ENCODE data around the gene PTBP1.

PTBP1 gene

DNA sequence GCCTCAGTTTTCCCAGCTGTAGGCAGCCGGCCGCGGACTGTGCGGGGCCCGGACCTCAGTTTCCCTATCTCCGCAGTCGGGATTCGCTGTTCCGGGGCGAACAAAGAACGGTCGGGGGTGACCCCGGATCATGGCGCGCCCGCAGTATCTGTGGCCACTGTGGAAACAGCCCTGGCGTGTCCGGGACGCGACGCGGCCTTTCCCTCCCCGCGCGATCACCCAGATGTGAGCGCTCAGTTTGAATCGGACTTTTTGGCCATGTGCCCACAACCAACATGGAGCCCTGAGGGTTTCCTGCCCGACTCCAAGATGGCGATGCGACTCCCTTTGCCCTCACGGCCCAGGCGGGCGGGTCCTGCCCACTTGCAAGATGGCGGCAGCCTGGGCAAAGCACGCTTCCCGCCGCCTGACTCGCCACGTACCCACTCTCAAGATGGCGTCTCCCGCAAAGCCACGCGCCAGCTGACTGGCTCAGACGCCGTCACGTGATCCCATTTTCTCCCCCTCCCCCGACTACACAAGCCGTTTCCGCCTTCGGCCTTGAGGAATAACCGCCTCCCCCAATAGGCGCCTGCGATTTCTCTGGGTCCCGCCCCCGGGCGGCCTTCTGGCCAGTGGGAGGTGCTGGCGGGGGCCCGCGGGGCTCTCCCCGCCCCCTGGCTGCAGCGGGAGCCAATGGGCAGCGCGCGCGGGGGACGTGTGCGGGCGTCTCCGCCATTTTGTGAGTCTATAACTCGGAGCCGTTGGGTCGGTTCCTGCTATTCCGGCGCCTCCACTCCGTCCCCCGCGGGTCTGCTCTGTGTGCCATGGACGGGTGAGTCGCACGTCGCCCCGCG, at the start of gene PTBP1:
TSS of gene PTBP1 (plus strand) at position 761 of the 836 bp plus-strand sequence. CDS start at position 807, 46 bp downstream.
- peak; percentile 97 to 100 (median 100) for DNase-seq

DNA sequence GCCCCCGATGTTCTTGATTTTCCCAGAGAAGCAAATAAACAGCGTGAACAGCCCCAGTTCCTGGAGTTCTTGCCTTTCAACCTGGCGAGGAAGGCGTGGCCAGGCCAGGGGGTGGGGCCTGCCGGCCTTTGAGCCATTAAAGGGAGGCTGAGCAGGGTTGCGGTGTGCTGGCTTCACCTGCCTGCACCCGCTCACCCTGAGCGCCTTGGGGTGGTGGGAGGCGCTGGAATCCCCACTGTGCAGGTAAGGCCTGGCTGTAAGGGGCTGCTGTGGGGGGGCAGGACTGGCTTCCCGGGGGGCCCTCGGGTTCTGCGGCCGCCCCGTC, 49.0 kb upstream of the PTBP1 start:
- no peak for DNase-seq

DNA sequence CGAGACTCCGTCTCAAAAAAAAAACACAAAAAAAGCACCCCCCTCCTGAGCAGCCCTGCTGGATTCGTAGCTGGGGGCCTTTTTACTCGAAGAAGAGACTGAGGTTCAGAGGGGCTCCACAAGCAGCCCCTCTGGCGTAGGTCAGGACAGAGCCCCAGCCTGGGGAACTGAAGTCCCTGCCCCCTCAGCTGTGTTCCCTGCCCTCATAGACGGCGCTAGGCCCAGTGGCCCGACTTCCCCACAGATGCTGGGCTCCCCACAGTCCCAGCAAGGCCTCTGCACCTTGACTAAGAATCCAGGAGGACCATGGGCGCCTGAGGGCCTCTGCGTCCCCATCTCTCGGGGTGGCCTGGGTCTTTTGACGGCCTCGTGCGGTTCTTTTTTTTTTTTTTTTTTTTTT, 47.4 kb upstream of the PTBP1 start:
- DNase-seq: no peak

DNA sequence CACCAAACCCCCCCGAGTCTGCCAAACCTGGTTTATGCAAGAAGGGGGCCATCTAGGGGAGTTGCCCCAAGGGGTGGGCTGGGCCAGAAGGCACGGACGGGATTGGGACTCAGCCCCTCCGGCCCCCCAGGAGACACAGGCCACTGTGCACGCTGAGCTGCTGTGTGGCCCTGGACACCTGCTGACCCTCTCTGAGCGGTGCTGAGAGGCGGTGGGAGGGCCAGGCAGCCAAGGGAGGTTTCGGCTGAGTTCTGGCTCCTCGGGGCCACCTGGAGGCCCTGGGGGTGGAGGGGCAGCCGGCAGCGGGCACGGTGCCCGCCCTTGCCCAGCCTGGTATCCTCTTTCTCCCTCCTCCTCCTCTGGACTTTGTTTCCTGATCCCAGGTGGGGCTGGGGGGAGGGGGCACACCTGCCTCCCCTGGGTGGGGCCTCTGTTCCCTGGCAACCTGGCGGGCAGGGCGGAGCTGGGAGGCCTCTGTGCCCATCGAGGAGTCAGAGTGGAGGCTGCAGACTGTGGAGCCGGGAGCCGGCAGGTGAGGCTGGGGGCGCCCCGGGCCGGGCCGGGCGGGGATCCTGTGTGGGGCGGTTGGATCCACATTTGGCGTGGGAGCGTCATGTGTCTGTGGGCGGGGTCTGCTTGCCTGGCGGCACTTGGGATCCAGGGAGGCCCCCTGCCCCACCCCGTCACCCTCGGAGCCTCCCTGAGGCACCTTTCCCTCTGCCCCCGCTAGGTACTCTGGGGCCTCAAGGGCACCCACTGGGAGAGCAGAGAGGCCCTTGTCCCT, 46.4 kb upstream of the PTBP1 start, which contains the start of gene MISP:
TSS of gene MISP (plus strand) at position 473 of the 784 bp plus-strand sequence. CDS start 5,835 bp downstream, outside the sequence.
- no peak for DNase-seq

DNA sequence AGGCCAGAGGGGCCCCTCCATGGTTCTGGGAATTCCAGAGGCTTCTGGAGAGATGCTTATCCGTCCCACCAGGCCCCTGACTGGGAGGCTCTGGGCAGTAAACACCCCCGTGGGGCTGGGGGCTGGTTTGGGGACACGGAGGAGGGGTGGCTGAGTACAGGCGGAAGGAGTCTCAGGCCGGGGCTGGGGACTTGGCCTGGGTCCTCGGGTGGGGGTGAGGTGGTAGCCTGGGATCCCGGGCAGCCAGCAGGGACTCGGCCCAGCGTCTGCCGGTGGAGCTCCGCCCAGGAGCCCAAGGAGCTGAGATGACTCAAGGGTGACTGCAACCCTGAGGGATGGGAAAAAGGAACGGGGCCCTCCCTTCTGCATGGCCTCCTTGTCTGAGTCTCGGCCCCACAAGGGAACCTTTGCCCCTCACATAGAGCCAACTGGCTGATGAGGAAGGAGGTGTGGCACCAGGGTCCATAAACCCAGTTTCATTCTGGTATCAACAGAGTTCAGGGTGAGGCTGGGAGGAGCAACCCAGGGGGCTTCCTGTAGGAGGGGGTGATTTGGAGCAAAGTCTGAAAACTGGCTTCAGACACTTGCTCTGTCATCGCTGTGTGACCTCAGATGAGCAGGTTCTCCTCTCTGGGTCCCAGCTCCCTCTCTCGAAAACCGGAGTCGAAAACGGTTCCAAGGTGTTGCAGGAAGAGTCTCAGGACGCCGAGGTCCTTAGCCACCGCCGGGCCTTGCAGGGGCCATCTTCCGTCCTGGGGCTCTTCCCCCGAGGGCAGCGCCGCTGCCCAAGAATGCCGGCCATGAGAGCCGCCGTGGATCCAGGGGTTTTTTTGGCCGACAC, 45.5 kb upstream of the PTBP1 start:
- no peak for DNase-seq

DNA sequence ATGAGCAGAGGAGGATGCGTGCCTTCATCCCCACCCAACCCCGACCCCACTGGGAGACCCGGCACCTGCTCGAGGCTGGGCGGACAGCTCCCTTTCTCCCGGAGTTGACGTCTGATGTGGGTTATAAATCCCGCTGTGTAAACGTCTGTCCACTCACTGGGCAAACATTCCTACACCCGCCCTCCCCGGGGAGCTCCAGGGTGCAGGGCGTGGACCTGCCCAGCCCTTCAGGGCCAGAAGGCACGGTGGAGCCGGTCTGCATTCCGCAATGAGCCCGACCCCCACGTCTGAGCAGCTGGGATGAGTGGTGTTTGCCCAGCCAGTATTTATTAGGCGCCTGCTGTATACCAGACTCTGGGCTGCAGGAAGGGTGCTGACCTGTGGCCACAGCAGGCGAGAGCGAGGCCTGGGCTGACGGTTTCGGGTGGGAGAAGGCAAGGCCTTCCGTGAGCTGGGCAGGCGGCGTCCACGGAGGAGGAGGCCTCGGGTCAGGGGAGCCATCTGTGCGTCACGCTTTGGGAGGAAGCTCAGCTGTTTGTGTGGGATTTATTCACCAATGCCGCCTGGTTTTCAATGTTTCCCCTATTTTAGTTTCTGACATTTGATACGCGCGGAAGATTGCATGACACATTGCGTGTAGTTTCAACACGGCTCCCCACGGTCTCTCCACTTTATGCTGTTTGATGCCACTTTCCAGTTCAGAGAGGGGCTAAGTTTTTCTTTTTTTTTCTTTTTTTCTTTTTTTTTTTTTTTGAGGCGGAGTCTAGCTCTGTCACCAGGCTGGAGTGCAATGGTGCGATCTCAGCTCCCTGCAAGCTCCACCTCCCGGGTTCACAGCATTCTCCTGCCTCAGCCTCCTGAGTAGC, 44.4 kb upstream of the PTBP1 start:
- DNase-seq: no peak

DNA sequence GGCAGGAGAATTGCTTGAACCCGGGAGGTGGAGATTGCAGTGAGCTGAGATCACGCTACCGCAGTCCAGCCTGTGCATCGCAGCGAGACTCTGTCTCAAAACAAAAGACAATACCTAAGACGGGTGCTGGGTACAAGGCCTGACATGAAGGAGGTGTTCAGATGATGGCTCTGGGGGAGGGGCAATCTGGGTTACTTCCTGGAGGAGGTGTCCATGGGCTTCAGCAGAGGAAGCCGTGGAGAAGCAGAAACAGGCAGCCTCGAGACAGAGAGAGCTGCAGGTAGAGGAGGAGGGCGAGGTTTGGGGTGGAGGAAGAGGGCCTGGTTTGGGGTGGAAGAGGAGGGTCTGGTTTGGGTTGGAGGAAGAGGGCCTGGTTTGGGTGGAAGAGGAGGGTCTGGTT, 42.7 kb upstream of the PTBP1 start:
- DNase-seq: no peak

DNA sequence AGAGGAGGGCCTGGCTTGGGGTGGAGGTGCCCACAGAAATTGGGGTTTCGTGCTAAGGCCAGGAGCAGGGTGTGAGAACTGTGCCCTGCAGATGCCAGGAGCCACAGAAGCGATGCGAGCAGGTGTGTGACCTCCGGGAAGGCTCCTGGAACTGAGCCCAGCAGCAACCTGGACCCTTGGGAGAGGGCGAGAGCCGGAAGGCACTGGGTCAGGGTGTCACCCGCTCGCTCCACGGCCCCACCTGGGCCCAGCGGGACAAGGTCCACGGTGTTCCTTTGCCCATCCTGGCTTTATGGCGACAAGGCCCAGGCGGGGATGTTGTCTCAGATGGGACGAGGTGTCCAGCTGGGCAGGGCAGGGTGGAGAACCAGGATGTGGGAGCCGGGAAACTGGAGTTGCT, 42.2 kb upstream of the PTBP1 start:
- no peak for DNase-seq

DNA sequence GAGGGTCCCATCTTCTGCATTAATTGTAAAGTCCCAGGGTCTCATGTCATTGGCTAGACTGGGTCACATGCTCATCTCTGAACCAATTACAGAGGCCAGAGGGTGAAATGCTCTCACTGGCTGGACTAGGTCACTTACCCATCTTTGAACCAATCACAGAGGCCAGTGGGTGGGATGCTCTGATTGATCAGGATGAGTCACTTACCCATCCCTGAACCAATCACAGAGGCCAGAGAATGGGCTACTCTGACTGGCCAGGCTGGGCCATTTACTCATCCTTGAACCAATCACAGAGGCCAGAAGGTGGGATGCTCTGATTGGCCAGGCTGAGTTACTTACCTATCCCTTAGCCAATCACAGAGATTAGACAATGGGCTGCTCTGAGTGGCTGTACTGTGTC, 41.0 kb upstream of the PTBP1 start:
- DNase-seq: peak in 1 of 58 donors; percentile 33

DNA sequence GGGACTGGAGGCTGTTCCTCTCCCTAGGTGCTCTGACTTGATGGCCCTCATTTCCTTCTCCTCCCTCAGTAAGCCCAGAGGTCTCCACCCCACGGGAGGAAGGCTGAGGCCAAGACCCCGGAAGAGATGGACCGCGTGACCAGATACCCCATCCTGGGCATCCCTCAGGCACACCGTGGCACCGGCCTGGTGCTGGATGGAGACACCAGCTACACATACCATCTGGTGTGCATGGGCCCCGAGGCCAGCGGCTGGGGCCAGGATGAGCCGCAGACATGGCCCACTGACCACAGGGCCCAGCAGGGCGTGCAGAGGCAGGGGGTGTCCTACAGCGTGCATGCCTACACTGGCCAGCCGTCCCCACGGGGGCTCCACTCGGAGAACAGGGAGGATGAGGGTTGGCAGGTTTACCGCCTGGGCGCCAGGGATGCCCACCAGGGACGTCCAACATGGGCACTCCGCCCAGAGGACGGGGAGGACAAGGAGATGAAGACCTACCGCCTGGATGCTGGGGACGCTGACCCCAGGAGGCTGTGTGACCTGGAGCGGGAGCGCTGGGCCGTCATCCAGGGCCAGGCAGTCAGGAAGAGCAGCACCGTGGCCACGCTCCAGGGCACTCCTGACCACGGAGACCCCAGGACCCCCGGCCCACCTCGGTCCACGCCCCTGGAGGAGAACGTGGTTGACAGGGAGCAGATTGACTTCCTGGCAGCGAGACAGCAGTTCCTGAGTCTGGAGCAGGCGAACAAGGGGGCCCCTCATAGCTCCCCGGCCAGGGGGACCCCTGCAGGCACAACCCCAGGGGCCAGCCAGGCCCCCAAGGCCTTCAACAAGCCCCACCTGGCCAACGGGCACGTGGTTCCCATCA, 40.2 kb upstream of the PTBP1 start:
- DNase-seq: no peak

DNA sequence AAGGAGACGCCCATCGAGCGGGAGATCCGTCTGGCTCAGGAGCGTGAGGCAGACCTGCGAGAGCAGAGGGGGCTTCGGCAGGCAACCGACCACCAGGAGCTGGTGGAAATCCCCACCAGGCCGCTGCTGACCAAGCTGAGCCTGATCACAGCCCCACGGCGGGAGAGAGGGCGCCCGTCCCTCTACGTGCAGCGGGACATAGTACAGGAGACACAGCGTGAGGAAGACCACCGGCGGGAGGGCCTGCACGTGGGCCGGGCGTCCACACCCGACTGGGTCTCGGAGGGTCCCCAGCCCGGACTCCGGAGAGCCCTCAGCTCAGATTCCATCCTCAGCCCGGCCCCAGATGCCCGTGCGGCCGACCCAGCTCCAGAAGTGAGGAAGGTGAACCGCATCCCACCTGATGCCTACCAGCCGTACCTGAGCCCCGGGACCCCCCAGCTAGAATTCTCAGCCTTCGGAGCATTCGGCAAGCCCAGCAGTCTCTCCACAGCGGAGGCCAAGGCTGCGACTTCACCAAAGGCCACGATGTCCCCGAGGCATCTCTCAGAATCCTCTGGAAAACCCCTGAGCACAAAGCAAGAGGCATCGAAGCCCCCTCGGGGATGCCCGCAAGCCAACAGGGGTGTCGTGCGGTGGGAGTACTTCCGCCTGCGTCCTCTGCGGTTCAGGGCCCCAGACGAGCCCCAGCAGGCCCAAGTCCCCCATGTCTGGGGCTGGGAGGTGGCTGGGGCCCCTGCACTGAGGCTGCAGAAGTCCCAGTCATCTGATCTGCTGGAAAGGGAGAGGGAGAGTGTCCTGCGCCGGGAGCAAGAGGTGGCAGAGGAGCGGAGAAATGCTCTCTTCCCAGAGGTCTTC, 39.2 kb upstream of the PTBP1 start:
- DNase-seq: no peak

DNA sequence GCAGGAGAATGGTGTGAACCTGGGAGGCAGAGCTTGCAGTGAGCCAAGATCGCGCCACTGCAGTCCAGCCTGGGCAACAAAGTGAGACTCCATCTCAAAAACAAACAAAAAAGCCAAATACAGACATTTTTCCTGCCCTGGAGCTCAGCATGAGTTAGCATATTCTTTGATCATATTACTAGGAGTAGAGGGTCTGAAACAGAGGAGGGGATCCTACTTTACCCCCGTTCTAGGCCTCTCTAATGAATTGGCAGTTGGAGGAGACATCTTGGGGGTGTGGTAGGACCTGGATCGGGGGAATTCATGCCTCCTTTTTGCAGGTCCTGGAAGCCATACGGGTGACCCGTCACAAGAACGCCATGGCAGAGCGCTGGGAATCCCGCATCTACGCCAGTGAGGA, 34.1 kb upstream of the PTBP1 start:
- DNase-seq: no peak

DNA sequence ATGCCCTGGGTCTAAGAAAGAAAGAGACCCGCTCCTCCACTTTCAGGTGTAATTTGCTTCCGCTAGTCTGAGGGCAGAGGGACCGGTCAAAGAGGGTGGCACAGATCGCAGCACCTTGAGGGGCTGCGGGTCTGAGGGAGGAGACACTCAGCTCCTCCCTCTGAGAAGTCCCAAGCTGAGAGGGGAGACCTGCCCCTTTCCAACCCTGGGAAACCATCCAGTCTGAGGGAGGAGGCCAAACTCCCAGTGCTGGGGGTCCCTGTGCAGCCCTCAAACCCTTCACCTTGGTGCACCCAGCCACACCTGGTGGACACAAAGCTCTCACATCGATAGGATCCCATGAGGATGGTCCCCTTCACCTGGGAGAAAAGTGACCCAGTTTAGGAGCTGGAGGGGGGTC, 33.4 kb upstream of the PTBP1 start:
- no peak for DNase-seq

DNA sequence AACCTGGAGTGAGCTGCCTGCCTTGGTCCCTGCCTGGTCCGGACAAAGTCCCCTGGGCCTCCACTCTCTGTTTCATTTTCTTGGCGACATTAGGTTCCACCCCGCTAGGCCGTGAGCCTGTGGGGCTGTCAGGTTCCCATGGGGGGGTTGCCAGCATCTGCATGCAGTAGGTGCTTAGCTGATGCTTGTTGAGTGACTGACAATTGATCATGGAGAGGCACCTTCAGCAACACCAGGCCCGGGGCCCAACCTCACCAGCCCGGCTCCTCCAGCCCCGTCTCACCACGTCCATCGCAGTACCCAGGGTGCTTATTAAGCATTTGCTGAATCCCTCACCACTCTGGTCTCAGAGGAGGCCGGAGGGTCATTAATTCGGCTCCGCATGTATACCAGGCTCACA, 33.0 kb upstream of the PTBP1 start:
- DNase-seq: no peak

DNA sequence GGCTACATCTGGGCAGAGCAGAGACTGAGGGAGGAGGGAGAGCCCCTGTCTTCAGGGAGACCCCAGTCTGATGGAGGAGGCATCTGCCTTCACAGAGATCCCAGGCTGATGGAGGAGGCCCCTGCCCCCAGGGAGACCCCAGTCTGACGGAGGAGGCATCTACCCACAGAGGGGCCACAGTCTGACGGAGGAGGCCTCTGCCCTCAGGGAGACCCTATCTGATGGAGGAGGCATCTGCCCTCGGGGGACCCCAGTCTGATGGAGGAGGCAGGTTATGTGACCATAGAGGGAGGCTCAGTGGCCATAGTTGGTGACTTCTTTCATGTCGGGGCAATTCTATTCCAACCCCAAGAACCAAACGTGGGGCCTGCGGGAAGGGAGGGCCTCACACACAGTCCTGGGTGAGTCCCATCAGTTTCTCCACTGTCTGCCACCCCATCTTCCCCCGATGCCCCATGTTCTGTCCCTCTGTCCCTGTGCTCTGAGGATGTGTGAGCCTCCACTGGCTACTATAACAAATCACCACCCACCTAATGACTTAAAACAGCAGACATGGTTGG, 32.0 kb upstream of the PTBP1 start:
- no peak for DNase-seq

DNA sequence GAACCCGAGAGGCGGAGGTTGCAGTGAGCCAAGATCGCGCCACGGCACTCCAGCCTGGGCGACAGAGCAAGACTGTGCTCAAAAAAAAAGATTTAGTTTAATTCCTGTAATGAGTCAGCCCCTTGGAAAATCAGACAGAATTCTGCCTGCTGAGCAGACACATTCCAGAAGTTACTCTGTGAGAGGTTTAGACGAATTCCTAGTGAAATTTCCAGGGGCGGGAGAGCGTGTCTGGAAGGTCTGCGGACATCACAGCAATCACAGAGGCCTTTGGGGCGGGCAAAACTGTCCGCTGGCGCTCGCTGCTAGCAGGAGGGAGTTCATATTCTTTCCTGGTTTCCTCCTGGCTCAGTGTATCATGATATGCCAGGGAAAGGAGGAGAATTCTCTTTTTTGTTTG, 28.8 kb upstream of the PTBP1 start:
- no peak for DNase-seq

DNA sequence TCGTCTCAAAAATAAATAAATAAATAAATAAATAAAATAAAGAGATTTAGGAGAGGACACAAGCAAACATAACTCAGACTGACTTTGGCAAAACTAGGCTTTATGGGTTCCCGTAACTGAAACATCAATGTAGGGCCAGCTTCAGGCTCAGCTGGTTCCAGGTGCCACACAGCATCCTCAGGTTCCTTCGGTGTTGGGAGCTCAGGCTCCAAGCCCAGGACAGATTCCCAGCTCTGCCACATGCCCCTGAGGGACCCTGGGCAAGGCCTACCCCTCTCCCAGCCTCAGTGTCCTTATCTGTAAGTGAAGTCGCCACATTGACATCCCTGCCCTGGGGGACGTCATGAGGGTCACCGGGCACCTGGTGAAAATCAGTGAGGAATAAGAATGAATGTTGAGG, 27.6 kb upstream of the PTBP1 start:
- no peak for DNase-seq

DNA sequence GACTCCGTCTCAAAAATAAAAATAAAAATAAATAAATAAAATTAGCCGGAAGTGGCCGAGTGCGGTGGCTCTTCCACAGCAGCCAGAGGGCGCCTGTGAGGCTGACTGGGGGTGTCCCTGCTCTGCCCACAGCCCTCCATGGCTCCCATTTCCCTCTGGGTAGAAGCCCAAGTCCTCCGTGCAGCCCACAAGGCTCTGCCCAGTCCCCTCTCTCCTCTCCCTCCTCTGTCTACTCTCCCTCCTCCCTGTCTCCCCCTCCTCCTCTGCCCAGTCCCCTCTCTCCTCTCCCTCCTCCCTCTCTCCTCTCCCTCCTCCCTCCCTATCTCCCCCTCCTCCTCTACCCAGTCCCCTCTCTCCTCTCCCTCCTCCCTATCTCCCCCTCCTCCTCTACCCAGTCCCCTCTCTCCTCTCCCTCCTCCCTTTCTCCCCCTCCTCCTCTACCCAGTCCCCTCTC, 25.9 kb upstream of the PTBP1 start:
- no peak for DNase-seq

Data from anterior cingulate cortex (tissue), 58 donors.